ENCODE results near the gene SRR.
"Not testable (repeated sequence)": the region's sequence is repeated elsewhere in the genome, so short reads cannot be mapped to it uniquely, and the experiment has no call there.

Gene SRR

GRCh38 chr17:2312736-2313135, 9.0 kb downstream of the SRR start:
- DNase-seq (ENCODE audit: low read depth) = no peak
- TF ChIP-seq CTCF (IDR thresholded peaks at IDR 0.05; ENCODE audit: control insufficient read depth, extremely low read depth, insufficient read depth) = no peak

DNA sequence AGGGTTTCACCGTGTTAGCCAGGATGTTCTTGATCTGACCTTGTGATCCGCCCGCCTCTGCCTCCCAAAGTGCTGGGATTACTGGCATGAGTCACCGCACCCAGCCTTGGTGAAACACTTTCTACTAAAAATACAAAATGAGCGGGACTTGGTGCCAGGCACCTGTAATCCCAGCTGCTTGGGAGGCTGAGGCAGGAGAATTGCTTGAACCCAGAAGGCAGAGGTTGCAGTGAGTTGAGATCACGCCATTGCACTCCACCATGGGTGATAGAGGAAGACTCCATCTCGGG, 13.1 kb downstream of the SRR start:
- not testable (repeated sequence) for H3K4me3 ChIP-seq (ENCODE audit: low read depth, low read length); DNase-seq (ENCODE audit: low read depth)

More at GRCh38 chr17:2312736-2313135, 9.0 kb downstream of the SRR start:
- no peak overlapping the region for H3K4me3 ChIP-seq (ENCODE audit: low read depth, low read length)

GRCh38 chr17:2317796-2318195, 14.0 kb downstream of the SRR start:
- no peak for DNase-seq (ENCODE audit: low read depth)
- H3K4me3 ChIP-seq (ENCODE audit: low read depth, low read length) = no peak overlapping the region
- no peak for TF ChIP-seq CTCF (IDR thresholded peaks at IDR 0.05; ENCODE audit: control insufficient read depth, extremely low read depth, insufficient read depth)

DNA sequence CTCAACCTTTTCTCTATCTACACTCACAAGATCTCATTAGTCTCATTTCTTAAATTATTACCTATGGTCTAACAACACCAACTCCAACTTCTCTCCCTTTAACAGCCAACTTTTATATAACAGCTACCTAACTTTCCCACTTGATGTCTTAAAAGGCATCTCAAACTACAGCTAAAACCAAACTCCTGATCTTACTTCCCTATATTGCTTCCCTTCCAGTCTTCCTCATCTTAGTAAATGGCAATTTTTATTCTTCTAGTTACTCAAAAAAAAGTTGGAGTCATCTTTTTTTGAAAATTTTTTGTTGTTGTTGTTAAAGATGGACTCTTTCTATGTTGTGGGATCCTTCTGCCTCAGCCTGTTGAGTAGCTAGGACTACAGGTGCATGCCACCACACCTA, 15.3 kb downstream of the SRR start:
- H3K4me3 ChIP-seq (ENCODE audit: low read depth, low read length) = no peak overlapping the region
- DNase-seq (ENCODE audit: low read depth) = no peak
- TF ChIP-seq CTCF (IDR thresholded peaks at IDR 0.05; ENCODE audit: control insufficient read depth, extremely low read depth, insufficient read depth) = no peak

GRCh38 chr17:2321399-2321798, 17.6 kb downstream of the SRR start:
- H3K4me3 ChIP-seq (ENCODE audit: low read depth, low read length) = no peak overlapping the region
- no peak for TF ChIP-seq CTCF (IDR thresholded peaks at IDR 0.05; ENCODE audit: control insufficient read depth, extremely low read depth, insufficient read depth)
- DNase-seq (ENCODE audit: low read depth) = no peak

DNA sequence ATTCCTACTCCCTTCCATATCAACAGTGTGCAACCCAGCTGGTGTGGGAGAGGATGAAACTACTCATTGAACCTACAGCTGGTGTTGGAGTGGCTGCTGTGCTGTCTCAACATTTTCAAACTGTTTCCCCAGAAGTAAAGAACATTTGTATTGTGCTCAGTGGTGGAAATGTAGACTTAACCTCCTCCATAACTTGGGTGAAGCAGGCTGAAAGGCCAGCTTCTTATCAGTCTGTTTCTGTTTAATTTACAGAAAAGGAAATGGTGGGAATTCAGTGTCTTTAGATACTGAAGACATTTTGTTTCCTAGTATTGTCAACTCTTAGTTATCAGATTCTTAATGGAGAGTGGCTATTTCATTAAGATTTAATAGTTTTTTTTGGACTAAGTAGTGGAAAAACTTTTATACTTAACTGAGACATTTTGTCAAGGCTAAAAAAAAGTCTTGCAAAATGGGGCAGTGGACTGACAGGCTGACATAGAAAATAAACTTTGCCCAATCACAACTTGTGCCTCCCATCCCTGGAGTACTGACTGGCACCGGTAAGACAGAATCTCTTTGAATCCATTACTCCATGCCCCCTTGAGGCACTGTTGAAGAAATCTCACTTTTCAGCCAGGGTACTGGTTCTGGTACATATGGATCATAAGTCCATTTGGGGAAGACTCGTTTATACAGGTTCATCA, 20.0 kb downstream of the SRR start:
- no peak for DNase-seq (ENCODE audit: low read depth)

GRCh38 chr17:2331303-2331702, 27.6 kb downstream of the SRR start:
- H3K4me3 ChIP-seq (ENCODE audit: low read depth, low read length) = no peak overlapping the region
- no peak for TF ChIP-seq CTCF (IDR thresholded peaks at IDR 0.05; ENCODE audit: control insufficient read depth, extremely low read depth, insufficient read depth)
- no peak for DNase-seq (ENCODE audit: low read depth)

More for the DNA sequence above, 20.0 kb downstream of the SRR start:
- no peak overlapping the region for H3K4me3 ChIP-seq (ENCODE audit: low read depth, low read length)
- no peak for TF ChIP-seq CTCF (IDR thresholded peaks at IDR 0.05; ENCODE audit: control insufficient read depth, extremely low read depth, insufficient read depth)

Data from LNCaP clone FGC (cell line).